HepG2 (cell line): ENCODE results near the gene TPGS1. TPM values are rescaled to one million over a fixed set of nuclear protein-coding genes. Genes with fewer than 3 reads are reported as not detected.
A peak's percentile ranks its signal among the peaks of the same experiment; 100 is the strongest.

Experiments used
- GLMP ChIP-seq: sonication (generic); formaldehyde crosslinking; IDR thresholded peaks from 2 replicates; pipeline ENCODE4 v1.9.0; 2021; ENCODE audit warnings: missing genetic modification reagents, mild to moderate bottlenecking, borderline replicate concordance
- HINFP ChIP-seq: sonication (generic); formaldehyde crosslinking; IDR thresholded peaks from 2 replicates; pipeline ENCODE4 v1.4.0; 2020; ENCODE audit warnings: low read depth, mild to moderate bottlenecking, missing genetic modification reagents
- ISL2 ChIP-seq: sonication (generic); formaldehyde crosslinking; IDR thresholded peaks from 2 replicates; pipeline ENCODE4 v1.5.0; 2020; ENCODE audit warnings: missing genetic modification reagents
- NR1H2 ChIP-seq: sonication (generic); formaldehyde crosslinking; IDR thresholded peaks from 2 replicates; pipeline ENCODE4 v1.8.1; 2022; ENCODE audit warnings: low read depth, missing genetic modification reagents, borderline replicate concordance
- NR2C2 ChIP-seq: sonication (generic); formaldehyde crosslinking; IDR thresholded peaks from 2 replicates; pipeline ENCODE4 v1.4.0; 2020; ENCODE audit warnings: missing genetic modification reagents, mild to moderate bottlenecking, moderate library complexity, borderline replicate concordance
- PTBP1 ChIP-seq: fragments of 200-400 bp; formaldehyde crosslinking; IDR thresholded peaks from 2 replicates; pipeline ENCODE4 v1.6.1; 2018; ENCODE audit warnings: low read length, low read depth; ENCODE audit not compliant: poor library complexity, severe bottlenecking
- RBFOX2 ChIP-seq: fragments of 200-400 bp; formaldehyde crosslinking; IDR thresholded peaks from 2 replicates; pipeline ENCODE4 v1.6.1; 2017; ENCODE audit warnings: low read depth, mild to moderate bottlenecking, low read length
- TP53 ChIP-seq: sonication (generic); formaldehyde crosslinking; conservative IDR thresholded peaks from 2 replicates; pipeline ENCODE4 v1.4.0; 2020; ENCODE audit warnings: missing genetic modification reagents
- UBTF ChIP-seq: sonication (generic); formaldehyde crosslinking; IDR thresholded peaks from 2 replicates; pipeline ENCODE4 v1.4.0; 2020; ENCODE audit warnings: mild to moderate bottlenecking, missing genetic modification reagents
- ZFP90 ChIP-seq: sonication (generic); formaldehyde crosslinking; IDR thresholded peaks from 2 replicates; pipeline ENCODE4 v1.8.0; 2022; ENCODE audit warnings: missing genetic modification reagents, mild to moderate bottlenecking, inconsistent platforms, borderline replicate concordance
- ZNF329 ChIP-seq: sonication (generic); formaldehyde crosslinking; IDR thresholded peaks from 2 replicates; pipeline ENCODE4 v1.9.0; 2021; ENCODE audit warnings: low read depth, mild to moderate bottlenecking, missing genetic modification reagents
- ZNF407 ChIP-seq: sonication (generic); formaldehyde crosslinking; IDR thresholded peaks from one replicate; pipeline ENCODE4 v1.5.1; 2020; ENCODE audit warnings: mild to moderate bottlenecking, missing genetic modification reagents; ENCODE audit errors: not compliant biosample characterization
- ZNF639 ChIP-seq: conservative IDR thresholded peaks from 2 replicates; pipeline ENCODE4 v1.6.1; 2018; ENCODE audit warnings: missing genetic modification reagents
- polyA plus RNA-seq, 8 experiments: library from polyadenylated mRNA; depleted of rRNA in 3 of 8; stranded (reverse) in 7 of 8; unstranded in 1 of 8; fragments of >200 nt; fragmentation: Illumina TruSeq in 4 of 8; extraction: Trizol in 4 of 8; gene quantifications; 2 replicates each; pipeline versions ENCODE4 v1.2.1 to v1.2.3, GENCODE V29; 2011 to 2016; ENCODE audit warnings: low read depth in 4 of 8, missing spikeins in 1 of 8, mixed read lengths in 1 of 8; ENCODE audit not compliant: insufficient read depth in 1 of 8
- total RNA-seq, 5 experiments: library from RNA; depleted of rRNA; stranded (reverse); fragments of >200 nt; fragmentation: Illumina TruSeq; extraction: Trizol; gene quantifications; 2 replicates each; pipeline ENCODE4 v1.2.3, GENCODE V29; 2016; ENCODE audit warnings: low read depth in 1 of 5

Gene TPGS1
- total and polyA plus RNA-seq, 2 of the 13 experiments (the other 11 are each of a cell fraction or from before 2014, with no cell fraction given) = 1.1 to 6.2 TPM

GRCh38 chr19:497869-498510 is 9.3 kb upstream of the TPGS1 start (continued):
- TF ChIP-seq HINFP (CRISPR knock-in tag) (peak; percentile 81), ISL2 (no peak), ZFP90 (CRISPR knock-in tag) (no peak), ZNF407 (no peak), TP53 (CRISPR knock-in tag) (no peak), NR1H2 (CRISPR knock-in tag) (no peak), NR2C2 (CRISPR knock-in tag) (no peak), RBFOX2 (peak; percentile 47; the same call in 1 of the 2 replicates), UBTF (CRISPR knock-in tag) (peak; percentile 67; the same call in 1 of the 2 replicates), GLMP (no peak), PTBP1 (no peak), ZNF329 (no peak), ZNF639 (CRISPR knock-in tag) (no peak)
